Neural progenitor cell (in vitro differentiated cells): ENCODE data around the gene TRIM47. TPM values are rescaled to one million over a fixed set of nuclear protein-coding genes. Genes with fewer than 3 reads are reported as not detected.

ENCODE experiments used
- DNase-seq: peaks from one replicate; pipeline ENCODE4 v3.0.0-alpha.2; 2016; ENCODE audit warnings: low spot score
- H2AFZ ChIP-seq: fragments of 200-600 bp; sonication (generic); replicated peaks from 2 replicates; pipeline ENCODE4 v1.6.1; 2016; ENCODE audit warnings: antibody characterized with exemption
- H3F3A ChIP-seq: fragments of 200-600 bp; sonication (generic); 2 replicates; pipeline ENCODE4 v1.6.1; 2016; ENCODE audit warnings: antibody characterized with exemption, low read depth
- H3K27ac ChIP-seq: fragments of 200-600 bp; sonication (generic); 2 replicates; pipeline ENCODE4 v1.5.1; 2016; ENCODE audit warnings: mild to moderate bottlenecking
- H3K27me3 ChIP-seq: fragments of 200-600 bp; sonication (generic); 2 replicates; pipeline ENCODE4 v1.6.1; 2016; ENCODE audit warnings: mild to moderate bottlenecking, moderate library complexity
- H3K36me3 ChIP-seq: fragments of 200-600 bp; sonication (generic); 2 replicates; pipeline ENCODE4 v1.5.1; 2016
- H3K4me1 ChIP-seq: fragments of 200-600 bp; sonication (generic); 2 replicates; pipeline ENCODE4 v1.6.1; 2016; ENCODE audit warnings: mixed run types
- H3K4me2 ChIP-seq: fragments of 200-600 bp; sonication (generic); 2 replicates; pipeline ENCODE4 v1.6.1; 2016
- H3K4me3 ChIP-seq: fragments of 200-600 bp; sonication (generic); 2 replicates; pipeline ENCODE4 v1.5.1; 2016
- H3K79me2 ChIP-seq: fragments of 200-600 bp; sonication (generic); 2 replicates; pipeline ENCODE4 v1.6.1; 2016; ENCODE audit warnings: low read depth
- H3K9ac ChIP-seq: fragments of 200-600 bp; sonication (generic); 2 replicates; pipeline ENCODE4 v1.6.1; 2016
- H3K9me3 ChIP-seq: fragments of 200-600 bp; sonication (generic); 2 replicates; pipeline ENCODE4 v1.5.1; 2016; ENCODE audit warnings: low read depth
- H4K20me1 ChIP-seq: fragments of 200-600 bp; sonication (generic); 2 replicates; pipeline ENCODE4 v1.6.1; 2016; ENCODE audit warnings: low read depth
- H3K27ac Mint-ChIP-seq: 3 replicates; pipeline ENCODE4 v1.8.0; 2021; ENCODE audit warnings: mixed read lengths
- H3K27me3 Mint-ChIP-seq: 2 replicates; pipeline ENCODE4 v1.8.0; 2022; ENCODE audit warnings: low read depth, mild to moderate bottlenecking, inconsistent platforms, moderate library complexity, mixed read lengths; ENCODE audit not compliant: insufficient read depth
- H3K36me3 Mint-ChIP-seq: 3 replicates; pipeline ENCODE4 v1.8.0; 2021; ENCODE audit warnings: mixed read lengths
- H3K4me1 Mint-ChIP-seq: 3 replicates; pipeline ENCODE4 v1.8.0; 2021; ENCODE audit warnings: mixed read lengths
- H3K4me3 Mint-ChIP-seq: 3 replicates; pipeline ENCODE4 v1.8.0; 2021; ENCODE audit warnings: mild to moderate bottlenecking, moderate library complexity, mixed read lengths
- H3K9me3 Mint-ChIP-seq: 3 replicates; pipeline ENCODE4 v1.8.0; 2020; ENCODE audit warnings: mixed read lengths
- EZH2 ChIP-seq: fragments of 200-600 bp; sonication (generic); IDR thresholded peaks from 2 replicates; pipeline ENCODE4 v1.6.1; 2017; ENCODE audit warnings: antibody characterized with exemption, mild to moderate bottlenecking, moderate library complexity
- EZH2phosphoT487 ChIP-seq: fragments of 200-600 bp; sonication (generic); IDR thresholded peaks from 2 replicates; pipeline ENCODE4 v1.6.1; 2017; ENCODE audit warnings: antibody characterized with exemption
- total RNA-seq: library from RNA; depleted of rRNA; stranded (reverse); fragments of >200 nt; gene quantifications from 2 replicates; pipeline ENCODE4 v1.2.3, GENCODE V29; 2015; ENCODE audit warnings: low replicate concordance
- TF ChIP-seq, protein P1 (sequence below): fragments of 200-600 bp; sonication (generic); IDR thresholded peaks from 2 replicates; pipeline ENCODE4 v1.5.1; 2017; ENCODE audit warnings: antibody characterized with exemption, mild to moderate bottlenecking

The TRIM47 gene
- total RNA-seq, 1 donor from 2014 or later: 1.3 TPM

DNA sequence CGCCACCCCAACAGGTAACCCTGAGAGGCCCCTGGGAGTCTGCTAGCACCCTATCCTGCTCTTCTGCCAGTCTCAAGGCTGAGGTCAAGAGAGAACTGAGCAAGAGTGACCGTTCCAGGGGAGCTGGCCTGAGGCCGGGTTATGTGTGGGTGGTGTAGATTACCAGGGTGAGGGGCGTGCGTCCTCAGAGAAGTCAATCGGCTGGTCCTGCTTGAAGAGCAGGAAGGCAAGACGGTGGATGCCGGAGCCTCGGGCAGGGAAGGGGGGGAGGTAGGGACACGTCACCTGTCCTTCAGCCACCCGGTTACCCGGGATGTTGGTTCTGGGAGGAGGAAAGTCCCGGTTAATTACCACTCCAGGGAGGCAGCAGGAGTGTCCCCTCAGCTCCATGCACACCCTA is 21.0 kb upstream of the TRIM47 start:
- Histone ChIP-seq H3K9me3 (no peaks in the 10 kb centered on the region), H3K27me3 (no peaks in the 10 kb centered on the region), H3K4me1 (peaks cover 25% of the 10 kb centered on the region), H3F3A (peaks cover 19% of the 10 kb centered on the region), H3K4me3 (no peak overlapping the region), H3K79me2 (peaks cover 36% of the 10 kb centered on the region), H3K27ac (no peak overlapping the region), H3K36me3 (no peaks in the 10 kb centered on the region), H3K4me2 (no peak overlapping the region), H2AFZ (no peak overlapping the region), H4K20me1 (peaks cover 5% of the 10 kb centered on the region), H3K9ac (no peak overlapping the region)
- TF ChIP-seq EZH2phosphoT487 (no peak), EZH2 (no peak)
- TF ChIP-seq, protein P1, sequence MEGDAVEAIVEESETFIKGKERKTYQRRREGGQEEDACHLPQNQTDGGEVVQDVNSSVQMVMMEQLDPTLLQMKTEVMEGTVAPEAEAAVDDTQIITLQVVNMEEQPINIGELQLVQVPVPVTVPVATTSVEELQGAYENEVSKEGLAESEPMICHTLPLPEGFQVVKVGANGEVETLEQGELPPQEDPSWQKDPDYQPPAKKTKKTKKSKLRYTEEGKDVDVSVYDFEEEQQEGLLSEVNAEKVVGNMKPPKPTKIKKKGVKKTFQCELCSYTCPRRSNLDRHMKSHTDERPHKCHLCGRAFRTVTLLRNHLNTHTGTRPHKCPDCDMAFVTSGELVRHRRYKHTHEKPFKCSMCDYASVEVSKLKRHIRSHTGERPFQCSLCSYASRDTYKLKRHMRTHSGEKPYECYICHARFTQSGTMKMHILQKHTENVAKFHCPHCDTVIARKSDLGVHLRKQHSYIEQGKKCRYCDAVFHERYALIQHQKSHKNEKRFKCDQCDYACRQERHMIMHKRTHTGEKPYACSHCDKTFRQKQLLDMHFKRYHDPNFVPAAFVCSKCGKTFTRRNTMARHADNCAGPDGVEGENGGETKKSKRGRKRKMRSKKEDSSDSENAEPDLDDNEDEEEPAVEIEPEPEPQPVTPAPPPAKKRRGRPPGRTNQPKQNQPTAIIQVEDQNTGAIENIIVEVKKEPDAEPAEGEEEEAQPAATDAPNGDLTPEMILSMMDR: no peak
- Mint-ChIP-seq H3K4me3 (no peak overlapping the region), H3K27ac (no peak overlapping the region), H3K9me3 (no peaks in the 10 kb centered on the region), H3K36me3 (peaks cover 2% of the 10 kb centered on the region), H3K4me1 (peaks cover 21% of the 10 kb centered on the region), H3K27me3 (peaks cover 3% of the 10 kb centered on the region)
- peak; percentile 0 for DNase-seq

DNA sequence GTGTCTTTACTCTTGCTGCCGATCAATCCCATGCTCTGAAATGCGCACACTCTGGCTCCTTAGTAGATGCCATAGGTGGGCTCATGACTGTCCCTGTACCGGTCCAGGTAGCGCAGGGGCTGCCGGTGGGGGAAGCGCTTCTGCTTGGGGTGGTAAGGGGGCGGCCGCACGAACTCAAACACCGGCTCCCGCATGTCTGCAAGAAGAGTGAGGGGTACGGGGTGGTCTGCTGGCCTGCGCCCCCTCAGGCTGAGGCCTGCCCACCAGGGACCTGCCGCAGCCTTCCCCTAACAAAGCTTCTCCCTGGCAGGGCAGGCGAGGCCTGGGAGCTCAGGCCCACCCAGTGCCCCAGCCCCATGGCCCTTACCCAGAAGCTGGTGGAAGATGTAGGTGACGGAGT is 20.4 kb upstream of the TRIM47 start:
- Mint-ChIP-seq H3K4me1 (peaks cover 24% of the 10 kb centered on the region), H3K27me3 (peaks cover 5% of the 10 kb centered on the region)
- H3K4me2 ChIP-seq: no peak overlapping the region

DNA sequence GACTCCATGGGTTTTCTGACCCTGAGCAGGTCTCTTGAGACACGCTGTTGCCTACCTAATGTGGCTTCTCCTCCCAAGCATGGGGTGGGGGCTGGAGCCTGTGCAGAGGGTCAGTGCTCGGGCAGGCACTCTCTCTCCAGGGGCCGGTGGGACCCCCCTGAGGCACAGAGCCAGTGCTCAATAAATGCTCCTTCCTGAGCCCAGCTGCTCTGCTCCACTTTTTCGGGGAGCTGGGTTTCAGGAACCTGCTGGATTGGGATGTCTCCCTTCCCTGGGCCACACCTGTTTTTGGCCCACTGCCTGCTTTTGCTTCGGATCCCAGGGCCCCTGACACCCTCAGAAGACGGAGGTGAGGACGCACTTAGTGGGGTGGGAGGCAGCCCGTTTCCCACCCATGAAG is 19.7 kb upstream of the TRIM47 start:
- TF ChIP-seq EZH2: no peak
- TF ChIP-seq, protein P1: no peak
- no peak for TF ChIP-seq EZH2phosphoT487
- Mint-ChIP-seq H3K9me3 (no peaks in the 10 kb centered on the region), H3K4me1 (peaks cover 26% of the 10 kb centered on the region), H3K4me3 (peak overlapping the region; percentile 80), H3K36me3 (peaks cover 2% of the 10 kb centered on the region), H3K27ac (no peak overlapping the region), H3K27me3 (peaks cover 5% of the 10 kb centered on the region)
- peaks cover 14% of the 10 kb centered on the region for H3F3A ChIP-seq
- no peaks in the 10 kb centered on the region for H3K27me3 ChIP-seq
- H3K4me3 ChIP-seq: no peak overlapping the region
- no peaks in the 10 kb centered on the region for H3K9me3 ChIP-seq
- H3K4me2 ChIP-seq: no peak overlapping the region
- no peak for DNase-seq
- peaks cover 30% of the 10 kb centered on the region for H3K79me2 ChIP-seq
- no peaks in the 10 kb centered on the region for H3K36me3 ChIP-seq
- peak overlapping the region; percentile 8 for H3K27ac ChIP-seq
- H3K4me1 ChIP-seq: peaks cover 16% of the 10 kb centered on the region
- no peak overlapping the region for H2AFZ ChIP-seq
- no peak overlapping the region for H3K9ac ChIP-seq
- H4K20me1 ChIP-seq: peaks cover 11% of the 10 kb centered on the region

More for the DNA sequence above, 20.4 kb upstream of the TRIM47 start:
- peaks cover 11% of the 10 kb centered on the region for H4K20me1 ChIP-seq
- no peak overlapping the region for H3K27ac ChIP-seq
- H3K4me1 ChIP-seq: peaks cover 22% of the 10 kb centered on the region
- H3K36me3 ChIP-seq: no peaks in the 10 kb centered on the region
- H3K4me3 ChIP-seq: no peak overlapping the region
- H3K9ac ChIP-seq: no peak overlapping the region
- H3K36me3 Mint-ChIP-seq: peaks cover 2% of the 10 kb centered on the region
- H3K9me3 ChIP-seq: no peaks in the 10 kb centered on the region
- no peak for DNase-seq
- no peak overlapping the region for H2AFZ ChIP-seq
- H3K79me2 ChIP-seq: peaks cover 36% of the 10 kb centered on the region
- TF ChIP-seq EZH2 (no peak), EZH2phosphoT487 (no peak)
- TF ChIP-seq, protein P1: no peak
- H3F3A ChIP-seq: peaks cover 14% of the 10 kb centered on the region
- H3K27me3 ChIP-seq: no peaks in the 10 kb centered on the region
- no peaks in the 10 kb centered on the region for H3K9me3 Mint-ChIP-seq
- no peak overlapping the region for H3K27ac Mint-ChIP-seq
- no peak overlapping the region for H3K4me3 Mint-ChIP-seq
